Esophagus muscularis mucosa (tissue), 4 donors: ENCODE results near the gene RRAGA. TPM values are rescaled to one million over a fixed set of nuclear protein-coding genes. Genes with fewer than 3 reads are reported as not detected.

ENCODE experiments used
- DNase-seq: peaks from one replicate; pipeline ENCODE4 v3.0.0-alpha.2; 2017; ENCODE audit errors: extremely low spot score
- H3K27ac ChIP-seq, 4 donors: fragments of 200-600 bp; sonication (generic); replicated peaks in 1 of 4; 1 replicate in 3 of 4; 2 replicates in 1 of 4; pipeline ENCODE4 v1.5.1; 2016 to 2019; ENCODE audit warnings: mild to moderate bottlenecking in 1 of 4
- H3K27me3 ChIP-seq, 4 donors: fragments of 200-600 bp; sonication (generic); one replicate each; pipeline versions ENCODE4 v1.5.1 to v1.6.0; 2016 to 2019
- H3K36me3 ChIP-seq, 4 donors: fragments of 200-600 bp; sonication (generic); one replicate each; pipeline ENCODE4 v1.5.1; 2016 to 2019
- H3K4me1 ChIP-seq, 4 donors: fragments of 200-600 bp; sonication (generic); one replicate each; pipeline ENCODE4 v1.5.1; 2016 to 2019
- H3K4me3 ChIP-seq, 4 donors: fragments of 200-600 bp; sonication (generic); 1 replicate in 2 of 4; 2 replicates in 2 of 4; pipeline ENCODE4 v1.5.1; 2016 to 2019; ENCODE audit warnings: mild to moderate bottlenecking in 4 of 4, moderate library complexity in 1 of 4
- H3K9me3 ChIP-seq, 4 donors: fragments of 200-600 bp; sonication (generic); 1 replicate in 3 of 4; 2 replicates in 1 of 4; pipeline ENCODE4 v1.5.1; 2016 to 2019
- EP300 ChIP-seq: sonication (generic); formaldehyde crosslinking; IDR thresholded peaks from one replicate; pipeline ENCODE4 v1.6.1; 2017; ENCODE audit warnings: antibody characterized with exemption
- POLR2A ChIP-seq: fragments of 450-650 bp; IDR thresholded peaks from one replicate; pipeline ENCODE4 v1.6.1; 2017; ENCODE audit warnings: antibody characterized with exemption, moderate library complexity, mild to moderate bottlenecking, low read depth
- POLR2AphosphoS5 ChIP-seq, 2 donors: sonication (generic); formaldehyde crosslinking; IDR thresholded peaks; one replicate each; pipeline ENCODE4 v1.6.1; 2017; ENCODE audit warnings: antibody characterized with exemption in 2 of 2
- WGBS: methylation state at CpG from one replicate; pipeline ENCODE4 v1.1.5; 2018; 5-methylcytosine and 5-hydroxymethylcytosine counted together
- intact Hi-C: fragments of 100-400 bp; cut with DNase I; formaldehyde crosslinking; loops from one replicate; pipeline ENCODE4 v1.15.1; 2023
- total RNA-seq, 4 donors: library from RNA; depleted of rRNA; stranded (reverse); fragments of >200 nt; gene quantifications; one replicate each; pipeline versions ENCODE4 v1.1.0 to v1.2.1, GENCODE V29; 2016
- TF ChIP-seq, protein P1 (sequence below), 3 experiments: fragments of 200-600 bp in 2 of 3; fragments of 450-650 bp in 1 of 3; sonication (generic) in 2 of 3; IDR thresholded peaks; one replicate each; pipeline ENCODE4 v1.5.1; 2017 to 2019; ENCODE audit warnings: antibody characterized with exemption in 3 of 3, mild to moderate bottlenecking in 2 of 3, moderate library complexity in 1 of 3

The RRAGA gene
- total RNA-seq, 4 donors from 2014 or later = 51.0 to 94.3 (median 70.0) TPM

DNA sequence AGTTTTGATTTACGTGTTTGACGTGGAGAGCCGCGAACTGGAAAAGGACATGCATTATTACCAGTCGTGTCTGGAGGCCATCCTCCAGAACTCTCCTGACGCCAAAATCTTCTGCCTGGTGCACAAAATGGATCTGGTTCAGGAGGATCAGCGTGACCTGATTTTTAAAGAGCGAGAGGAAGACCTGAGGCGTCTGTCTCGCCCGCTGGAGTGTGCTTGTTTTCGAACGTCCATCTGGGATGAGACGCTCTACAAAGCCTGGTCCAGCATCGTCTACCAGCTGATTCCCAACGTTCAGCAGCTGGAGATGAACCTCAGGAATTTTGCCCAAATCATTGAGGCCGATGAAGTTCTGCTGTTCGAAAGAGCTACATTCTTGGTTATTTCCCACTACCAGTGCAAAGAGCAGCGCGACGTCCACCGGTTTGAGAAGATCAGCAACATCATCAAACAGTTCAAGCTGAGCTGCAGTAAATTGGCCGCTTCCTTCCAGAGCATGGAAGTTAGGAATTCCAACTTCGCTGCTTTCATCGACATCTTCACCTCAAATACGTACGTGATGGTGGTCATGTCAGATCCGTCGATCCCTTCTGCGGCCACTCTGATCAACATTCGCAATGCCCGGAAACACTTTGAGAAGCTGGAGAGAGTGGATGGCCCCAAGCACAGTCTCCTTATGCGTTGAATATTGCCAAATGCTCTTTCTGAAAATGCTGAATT, 850 bp downstream of the RRAGA start:
- Histone ChIP-seq H3K27ac (peak overlapping the region; percentile 92 to 99 (median 96)), H3K36me3 (peaks cover 0 to 5% (median 0%) of the 10 kb centered on the region in 4 donors), H3K27me3 (no peaks in the 10 kb centered on the region), H3K4me1 (peaks cover 23 to 46% (median 41%) of the 10 kb centered on the region in 4 donors), H3K4me3 (peak overlapping the region; percentile 76 to 95 (median 86)), H3K9me3 (no peaks in the 10 kb centered on the region)
- intact Hi-C loops = loop anchor here (2.0 to 5.0 kb wide), 3 partner anchors 77 to 407 kb away; partner anchors contain the start of gene PLIN2
- WGBS = 3% methylated on average over 28 of the region's 33 CpGs
- TF ChIP-seq POLR2AphosphoS5 (IDR thresholded peaks at IDR 0.05) = peak in 1 of 2 donors; percentile 13
- TF ChIP-seq, protein P1, sequence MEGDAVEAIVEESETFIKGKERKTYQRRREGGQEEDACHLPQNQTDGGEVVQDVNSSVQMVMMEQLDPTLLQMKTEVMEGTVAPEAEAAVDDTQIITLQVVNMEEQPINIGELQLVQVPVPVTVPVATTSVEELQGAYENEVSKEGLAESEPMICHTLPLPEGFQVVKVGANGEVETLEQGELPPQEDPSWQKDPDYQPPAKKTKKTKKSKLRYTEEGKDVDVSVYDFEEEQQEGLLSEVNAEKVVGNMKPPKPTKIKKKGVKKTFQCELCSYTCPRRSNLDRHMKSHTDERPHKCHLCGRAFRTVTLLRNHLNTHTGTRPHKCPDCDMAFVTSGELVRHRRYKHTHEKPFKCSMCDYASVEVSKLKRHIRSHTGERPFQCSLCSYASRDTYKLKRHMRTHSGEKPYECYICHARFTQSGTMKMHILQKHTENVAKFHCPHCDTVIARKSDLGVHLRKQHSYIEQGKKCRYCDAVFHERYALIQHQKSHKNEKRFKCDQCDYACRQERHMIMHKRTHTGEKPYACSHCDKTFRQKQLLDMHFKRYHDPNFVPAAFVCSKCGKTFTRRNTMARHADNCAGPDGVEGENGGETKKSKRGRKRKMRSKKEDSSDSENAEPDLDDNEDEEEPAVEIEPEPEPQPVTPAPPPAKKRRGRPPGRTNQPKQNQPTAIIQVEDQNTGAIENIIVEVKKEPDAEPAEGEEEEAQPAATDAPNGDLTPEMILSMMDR (IDR thresholded peaks at IDR 0.05) = no peak
- no peak for DNase-seq

DNA sequence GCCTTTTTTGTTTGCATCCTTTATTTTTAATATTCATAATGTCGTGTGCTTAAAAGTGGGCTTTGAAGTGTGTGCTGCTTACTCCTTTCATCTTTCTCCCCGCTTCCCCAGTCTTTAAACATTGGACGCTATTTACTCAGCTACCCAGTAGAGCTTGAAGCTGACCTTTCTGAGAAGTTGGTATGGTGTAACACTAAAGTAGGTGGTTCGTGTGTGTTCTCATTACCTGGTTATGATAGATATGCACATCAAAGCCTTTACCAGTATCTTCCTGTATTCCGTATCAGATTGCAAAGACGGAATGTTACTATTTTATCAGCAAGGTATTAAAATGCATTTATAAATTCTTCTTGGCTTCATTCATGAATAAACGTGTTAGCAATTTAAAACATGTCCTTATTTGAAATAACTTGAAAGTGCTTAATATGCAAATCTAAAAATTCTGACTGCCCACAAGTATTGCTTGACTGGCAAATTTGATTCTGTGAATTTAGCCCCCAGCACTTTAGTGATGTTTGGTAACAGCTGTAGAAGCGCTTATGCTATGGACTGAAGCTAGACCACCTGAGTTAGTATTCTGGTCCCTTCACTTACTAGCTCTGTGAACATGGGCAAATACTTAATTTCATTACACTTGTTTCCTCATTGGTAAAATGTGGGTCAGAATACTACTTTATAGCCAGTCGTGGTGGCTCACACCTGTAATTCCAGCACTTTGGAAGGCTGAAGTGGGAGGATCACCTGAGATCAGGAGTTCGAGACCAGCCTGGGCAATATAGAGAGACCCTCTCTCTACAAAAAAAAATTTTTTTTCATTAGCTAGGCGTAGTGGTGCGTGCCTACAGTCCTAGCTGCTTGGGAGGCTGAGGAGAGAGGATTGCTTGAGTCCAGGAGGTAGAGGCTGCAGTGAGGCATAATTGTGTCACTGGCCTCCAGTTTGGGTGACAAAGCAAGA, 1.7 kb downstream of the RRAGA start:
- Histone ChIP-seq H3K4me3 (peak overlapping the region; percentile 76 to 95 (median 86)), H3K9me3 (no peaks in the 10 kb centered on the region), H3K27ac (peak overlapping the region; percentile 92 to 99 (median 96)), H3K4me1 (peaks cover 23 to 46% (median 41%) of the 10 kb centered on the region in 4 donors), H3K27me3 (no peaks in the 10 kb centered on the region), H3K36me3 (peaks cover 0 to 5% (median 0%) of the 10 kb centered on the region in 4 donors)
- no peak for DNase-seq
- 69% methylated on average over 12 of the region's 12 CpGs for WGBS
- intact Hi-C loops = no loop called here
- TF ChIP-seq POLR2A (no peak), EP300 (no peak), POLR2AphosphoS5 (IDR thresholded peaks at IDR 0.05) (no peak)
- TF ChIP-seq, protein P1 (IDR thresholded peaks at IDR 0.05) = no peak

DNA sequence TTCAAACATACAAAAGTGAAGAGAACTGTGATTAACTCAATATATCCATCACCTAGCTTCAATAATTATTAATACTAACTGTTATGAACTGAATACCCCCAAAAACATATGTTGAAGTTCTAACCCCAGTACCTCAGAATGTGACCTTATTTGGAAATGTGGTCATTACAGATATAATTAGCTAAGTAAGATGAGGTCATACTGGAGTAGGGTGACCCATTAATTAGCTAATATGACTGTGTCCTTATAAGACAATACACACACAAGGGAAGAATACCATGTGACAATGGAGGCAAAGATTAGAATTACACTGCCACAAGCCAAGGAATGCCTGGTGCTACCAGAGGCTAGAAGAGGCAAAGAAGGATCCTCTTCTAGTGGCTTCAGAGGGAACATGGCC, 7.8 kb downstream of the RRAGA start:
- no peak overlapping the region for H3K27ac ChIP-seq
- intact Hi-C loops = no loop called here
- no peaks in the 10 kb centered on the region for H3K27me3 ChIP-seq
- peaks cover 0 to 54% (median 42%) of the 10 kb centered on the region in 4 donors for H3K36me3 ChIP-seq
- peaks cover 4 to 16% (median 12%) of the 10 kb centered on the region in 4 donors for H3K4me1 ChIP-seq
- no peak for DNase-seq
- no peak overlapping the region for H3K4me3 ChIP-seq
- TF ChIP-seq EP300 = no peak
- no peak for TF ChIP-seq POLR2A
- TF ChIP-seq, protein P1 (IDR thresholded peaks at IDR 0.05) = no peak
- no peak for TF ChIP-seq POLR2AphosphoS5 (IDR thresholded peaks at IDR 0.05)
- no peaks in the 10 kb centered on the region for H3K9me3 ChIP-seq

DNA sequence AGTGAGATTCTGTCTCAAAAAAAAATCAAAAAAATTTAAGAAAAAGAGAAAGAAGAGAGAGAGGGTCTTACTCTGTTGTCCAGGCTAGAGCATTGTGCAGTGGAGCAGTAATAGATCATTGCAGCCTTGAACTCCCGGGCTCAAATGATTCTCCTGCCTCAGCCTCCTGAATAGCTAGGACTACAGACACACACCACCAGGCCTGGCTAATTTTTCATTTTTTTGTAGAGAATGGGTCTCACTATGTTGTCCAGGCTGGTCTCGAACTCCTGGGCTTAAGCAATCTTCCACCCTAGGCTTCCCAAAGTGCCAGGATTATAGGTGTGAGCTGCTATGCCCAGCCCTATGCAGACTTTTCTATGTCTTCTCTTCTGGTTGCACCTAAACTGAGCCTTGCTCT, 25.0 kb downstream of the RRAGA start:
- Histone ChIP-seq H3K27ac (no peak overlapping the region), H3K36me3 (peaks cover 18 to 87% (median 67%) of the 10 kb centered on the region in 4 donors), H3K4me3 (no peak overlapping the region), H3K27me3 (no peaks in the 10 kb centered on the region), H3K9me3 (no peaks in the 10 kb centered on the region), H3K4me1 (no peaks in the 10 kb centered on the region)
- DNase-seq = no peak
- WGBS = 100% methylated on average over 2 of the region's 2 CpGs
- no peak for TF ChIP-seq POLR2AphosphoS5 (IDR thresholded peaks at IDR 0.05)
- no peak for TF ChIP-seq POLR2A
- TF ChIP-seq EP300 = no peak
- TF ChIP-seq, protein P1 (IDR thresholded peaks at IDR 0.05) = no peak
- intact Hi-C loops = no loop called here
